Fibroblast of pulmonary artery (primary cell): ENCODE results near the gene PLPPR3.
A peak's percentile ranks its signal among the peaks of the same experiment; 100 is the strongest.

ENCODE experiments used
- DNase-seq: peaks from one replicate; pipeline ENCODE4 v3.0.0-alpha.2; 2010; ENCODE audit warnings: low read depth
- H3K4me3 ChIP-seq: replicated peaks from 2 replicates; pipeline ENCODE4 v1.5.1; 2011; ENCODE audit warnings: low read depth, mild to moderate bottlenecking, control low read depth, low read length, moderate library complexity
- TF ChIP-seq, protein P1 (sequence below): IDR thresholded peaks from 2 replicates; pipeline ENCODE4 v1.5.1; 2011; ENCODE audit warnings: mild to moderate bottlenecking, control low read depth, low read length, inconsistent platforms; ENCODE audit errors: missing control alignments

PLPPR3 gene

DNA sequence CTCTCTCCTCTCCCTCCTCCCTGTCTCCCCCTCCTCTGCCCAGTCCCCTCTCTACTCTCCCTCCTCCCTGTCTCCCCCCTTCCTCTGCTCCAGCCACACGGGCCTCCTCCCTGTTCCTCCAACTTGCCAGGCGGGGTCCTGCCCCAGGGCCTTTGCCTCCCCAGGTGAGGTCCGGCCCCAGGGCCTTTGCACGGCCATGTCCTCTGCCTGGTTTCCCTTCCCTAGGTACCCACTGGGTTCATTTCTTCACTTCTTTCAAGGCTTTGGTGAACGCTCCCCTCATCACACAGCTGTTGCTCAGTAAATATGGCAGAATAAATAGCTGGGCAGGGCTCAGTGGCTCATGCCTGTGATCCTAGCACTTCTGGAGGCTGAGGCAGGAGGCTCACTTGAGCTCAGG lies 49.7 kb downstream of the PLPPR3 start:
- no peak overlapping the region for H3K4me3 ChIP-seq
- TF ChIP-seq, protein P1, sequence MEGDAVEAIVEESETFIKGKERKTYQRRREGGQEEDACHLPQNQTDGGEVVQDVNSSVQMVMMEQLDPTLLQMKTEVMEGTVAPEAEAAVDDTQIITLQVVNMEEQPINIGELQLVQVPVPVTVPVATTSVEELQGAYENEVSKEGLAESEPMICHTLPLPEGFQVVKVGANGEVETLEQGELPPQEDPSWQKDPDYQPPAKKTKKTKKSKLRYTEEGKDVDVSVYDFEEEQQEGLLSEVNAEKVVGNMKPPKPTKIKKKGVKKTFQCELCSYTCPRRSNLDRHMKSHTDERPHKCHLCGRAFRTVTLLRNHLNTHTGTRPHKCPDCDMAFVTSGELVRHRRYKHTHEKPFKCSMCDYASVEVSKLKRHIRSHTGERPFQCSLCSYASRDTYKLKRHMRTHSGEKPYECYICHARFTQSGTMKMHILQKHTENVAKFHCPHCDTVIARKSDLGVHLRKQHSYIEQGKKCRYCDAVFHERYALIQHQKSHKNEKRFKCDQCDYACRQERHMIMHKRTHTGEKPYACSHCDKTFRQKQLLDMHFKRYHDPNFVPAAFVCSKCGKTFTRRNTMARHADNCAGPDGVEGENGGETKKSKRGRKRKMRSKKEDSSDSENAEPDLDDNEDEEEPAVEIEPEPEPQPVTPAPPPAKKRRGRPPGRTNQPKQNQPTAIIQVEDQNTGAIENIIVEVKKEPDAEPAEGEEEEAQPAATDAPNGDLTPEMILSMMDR, result no peak
- no peak for DNase-seq

- TF ChIP-seq, protein P1, result peak; percentile 61
- H3K4me3 ChIP-seq, result no peak overlapping the region
- peak; percentile 68 for DNase-seq
These were observed 50.4 kb downstream of the PLPPR3 start for GRCh38 chr19:771332-771785.

DNA sequence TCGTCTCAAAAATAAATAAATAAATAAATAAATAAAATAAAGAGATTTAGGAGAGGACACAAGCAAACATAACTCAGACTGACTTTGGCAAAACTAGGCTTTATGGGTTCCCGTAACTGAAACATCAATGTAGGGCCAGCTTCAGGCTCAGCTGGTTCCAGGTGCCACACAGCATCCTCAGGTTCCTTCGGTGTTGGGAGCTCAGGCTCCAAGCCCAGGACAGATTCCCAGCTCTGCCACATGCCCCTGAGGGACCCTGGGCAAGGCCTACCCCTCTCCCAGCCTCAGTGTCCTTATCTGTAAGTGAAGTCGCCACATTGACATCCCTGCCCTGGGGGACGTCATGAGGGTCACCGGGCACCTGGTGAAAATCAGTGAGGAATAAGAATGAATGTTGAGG lies 52.1 kb downstream of the PLPPR3 start:
- H3K4me3 ChIP-seq, result no peak overlapping the region
- DNase-seq, result no peak
- TF ChIP-seq, protein P1, result no peak

- TF ChIP-seq, protein P1, result no peak
- peak; percentile 79 for DNase-seq
- H3K4me3 ChIP-seq, result no peak overlapping the region
These were observed 53.3 kb downstream of the PLPPR3 start for GRCh38 chr19:768424-768823.

GRCh38 chr19:765179-765738 lies 56.5 kb downstream of the PLPPR3 start:
- H3K4me3 ChIP-seq, result no peak overlapping the region
- DNase-seq, result no peak
- TF ChIP-seq, protein P1, result no peak

- no peak for DNase-seq
- TF ChIP-seq, protein P1, result no peak
- no peak overlapping the region for H3K4me3 ChIP-seq
These were observed 57.5 kb downstream of the PLPPR3 start for GRCh38 chr19:764301-764700.

DNA sequence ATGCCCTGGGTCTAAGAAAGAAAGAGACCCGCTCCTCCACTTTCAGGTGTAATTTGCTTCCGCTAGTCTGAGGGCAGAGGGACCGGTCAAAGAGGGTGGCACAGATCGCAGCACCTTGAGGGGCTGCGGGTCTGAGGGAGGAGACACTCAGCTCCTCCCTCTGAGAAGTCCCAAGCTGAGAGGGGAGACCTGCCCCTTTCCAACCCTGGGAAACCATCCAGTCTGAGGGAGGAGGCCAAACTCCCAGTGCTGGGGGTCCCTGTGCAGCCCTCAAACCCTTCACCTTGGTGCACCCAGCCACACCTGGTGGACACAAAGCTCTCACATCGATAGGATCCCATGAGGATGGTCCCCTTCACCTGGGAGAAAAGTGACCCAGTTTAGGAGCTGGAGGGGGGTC lies 57.9 kb downstream of the PLPPR3 start:
- DNase-seq, result no peak
- no peak overlapping the region for H3K4me3 ChIP-seq
- TF ChIP-seq, protein P1, result no peak
